A673 (cell line): ENCODE data around the gene CCL17. TPM values are rescaled to one million over a fixed set of nuclear protein-coding genes. Genes with fewer than 3 reads are reported as not detected.

Source experiments
- BruUV-seq: library from RNA; stranded (reverse); fragments of 400-500 nt; replicated peaks from 2 replicates; lab custom pipeline; 2021; lab: Mats Ljungman, UMichigan
- CTCF ChIA-PET: fragments of 300-600 bp; sonication (Branson Sonifier 250); formaldehyde crosslinking; loops from one replicate; lab custom pipeline; 2022; ENCODE audit warnings: antibody characterized with exemption; lab: Charles Lee
- POLR2A ChIA-PET: fragments of 300-600 bp; sonication (Branson Sonifier 250); formaldehyde crosslinking; loops from one replicate; lab custom pipeline; 2022; ENCODE audit warnings: antibody characterized with exemption; ENCODE audit not compliant: low non-redundant PET; lab: Charles Lee
- DNase-seq: peaks from one replicate; pipeline ENCODE4 v3.0.0-alpha.2; 2015; ENCODE audit warnings: low spot score
- H3K27ac ChIP-seq: fragments of 200-600 bp; sonication (generic); 2 replicates; pipeline ENCODE4 v1.5.1; 2016; ENCODE audit warnings: mixed run types, low read depth, mild to moderate bottlenecking, mixed read lengths, antibody characterized with exemption, low read length; ENCODE audit not compliant: poor library complexity, severe bottlenecking
- H3K27me3 ChIP-seq: fragments of 200-600 bp; sonication (generic); replicated peaks from 2 replicates; pipeline ENCODE4 v1.6.1; 2017; ENCODE audit warnings: mixed run types, low read depth, mild to moderate bottlenecking, mixed read lengths, antibody characterized with exemption, low read length; ENCODE audit not compliant: insufficient read depth, poor library complexity
- H3K36me3 ChIP-seq: fragments of 200-600 bp; sonication (generic); 2 replicates; pipeline ENCODE4 v1.6.1; 2016; ENCODE audit warnings: mixed run types, mild to moderate bottlenecking, mixed read lengths, antibody characterized with exemption, low read length; ENCODE audit not compliant: insufficient read depth, poor library complexity, severe bottlenecking
- H3K4me1 ChIP-seq: fragments of 200-600 bp; sonication (generic); 2 replicates; pipeline ENCODE4 v1.6.1; 2017; ENCODE audit warnings: mixed run types, mild to moderate bottlenecking, mixed read lengths, antibody characterized with exemption, low read length; ENCODE audit not compliant: insufficient read depth, poor library complexity, severe bottlenecking
- H3K4me3 ChIP-seq: fragments of 200-600 bp; sonication (generic); 2 replicates; pipeline ENCODE4 v1.5.1; 2016; ENCODE audit warnings: low read depth, mixed run types, mild to moderate bottlenecking, mixed read lengths, low read length; ENCODE audit not compliant: poor library complexity, severe bottlenecking
- H3K9me3 ChIP-seq: fragments of 200-600 bp; sonication (generic); 2 replicates; pipeline ENCODE4 v1.6.1; 2016; ENCODE audit warnings: mixed run types, low read depth, mild to moderate bottlenecking, mixed read lengths, antibody characterized with exemption, low read length; ENCODE audit not compliant: poor library complexity, severe bottlenecking
- EZH2 ChIP-seq: fragments of 200-600 bp; sonication (generic); IDR thresholded peaks from 2 replicates; pipeline ENCODE4 v1.6.1; 2017; ENCODE audit warnings: borderline replicate concordance, low read depth, mild to moderate bottlenecking, mixed read lengths, antibody characterized with exemption, low read length; ENCODE audit not compliant: poor library complexity, severe bottlenecking
- intact Hi-C: fragments of 100-400 bp; cut with micrococcal nuclease; formaldehyde crosslinking; loops from one replicate; pipeline ENCODE4 v1.10.0; 2022; ENCODE audit not compliant: unreplicated experiment
- total RNA-seq: library from RNA; stranded (reverse); gene quantifications from 2 replicates; pipeline ENCODE4 v1.2.3, GENCODE V29; 2021
- TF ChIP-seq, protein P1 (sequence below): fragments of 300-800, 200-600 bp; sonication (generic); conservative IDR thresholded peaks from 2 replicates; pipeline ENCODE4 v1.5.1; 2017; ENCODE audit warnings: low read depth, mild to moderate bottlenecking, antibody characterized with exemption, low read length, moderate library complexity, mixed read lengths

The CCL17 gene
- total RNA-seq, 1 experiment from 2014 or later: not detected

GRCh38 chr16:57462978-57463362 is 58.4 kb downstream of the CCL17 start:
- peaks cover 61% of the 10 kb centered on the region for H3K36me3 ChIP-seq
- TF ChIP-seq EZH2: no peak
- TF ChIP-seq, protein P1, sequence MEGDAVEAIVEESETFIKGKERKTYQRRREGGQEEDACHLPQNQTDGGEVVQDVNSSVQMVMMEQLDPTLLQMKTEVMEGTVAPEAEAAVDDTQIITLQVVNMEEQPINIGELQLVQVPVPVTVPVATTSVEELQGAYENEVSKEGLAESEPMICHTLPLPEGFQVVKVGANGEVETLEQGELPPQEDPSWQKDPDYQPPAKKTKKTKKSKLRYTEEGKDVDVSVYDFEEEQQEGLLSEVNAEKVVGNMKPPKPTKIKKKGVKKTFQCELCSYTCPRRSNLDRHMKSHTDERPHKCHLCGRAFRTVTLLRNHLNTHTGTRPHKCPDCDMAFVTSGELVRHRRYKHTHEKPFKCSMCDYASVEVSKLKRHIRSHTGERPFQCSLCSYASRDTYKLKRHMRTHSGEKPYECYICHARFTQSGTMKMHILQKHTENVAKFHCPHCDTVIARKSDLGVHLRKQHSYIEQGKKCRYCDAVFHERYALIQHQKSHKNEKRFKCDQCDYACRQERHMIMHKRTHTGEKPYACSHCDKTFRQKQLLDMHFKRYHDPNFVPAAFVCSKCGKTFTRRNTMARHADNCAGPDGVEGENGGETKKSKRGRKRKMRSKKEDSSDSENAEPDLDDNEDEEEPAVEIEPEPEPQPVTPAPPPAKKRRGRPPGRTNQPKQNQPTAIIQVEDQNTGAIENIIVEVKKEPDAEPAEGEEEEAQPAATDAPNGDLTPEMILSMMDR: no peak
- BruUV-seq: no TSS peak
- DNase-seq: no peak
- H3K27me3 ChIP-seq: no peaks in the 10 kb centered on the region
- no peaks in the 10 kb centered on the region for H3K9me3 ChIP-seq
- peak overlapping the region; percentile 93 for H3K4me3 ChIP-seq
- no peaks in the 10 kb centered on the region for H3K4me1 ChIP-seq
- POLR2A ChIA-PET: no interaction called here
- intact Hi-C loops: loop anchor here (2.0 kb wide), 1 partner anchor 56 kb away; no protein-coding TSS in a partner anchor
- CTCF ChIA-PET: interaction anchor here (0.6 to 1.2 kb wide), 4 partner anchors 10 to 74 kb away, joined by 3 to 5 read pairs (median 4); no protein-coding TSS in a partner anchor
- peak overlapping the region; percentile 73 for H3K27ac ChIP-seq

- intact Hi-C loops: no loop called here
- no TSS peak for BruUV-seq
- Histone ChIP-seq H3K4me3 (no peak overlapping the region), H3K27me3 (no peaks in the 10 kb centered on the region), H3K36me3 (peaks cover 67% of the 10 kb centered on the region), H3K4me1 (no peaks in the 10 kb centered on the region), H3K27ac (no peak overlapping the region), H3K9me3 (no peaks in the 10 kb centered on the region)
- ChIA-PET POLR2A (no interaction called here), CTCF (no interaction called here)
- TF ChIP-seq, protein P1: no peak
- TF ChIP-seq EZH2: no peak
- DNase-seq: no peak
Observed at GRCh38 chr16:57464523-57464922, 60.0 kb downstream of the CCL17 start.

Other genes with a start within 250 kb of the CCL17 start
- 128 and 133 TPM in 2 replicates for gene PSME3IP1, start 218.7 kb upstream of the CCL17 start, total RNA-seq
- 45.6 and 47.6 TPM in 2 replicates for gene RSPRY1, start 218.4 kb upstream of the CCL17 start, total RNA-seq
- 33.1 and 35.1 TPM in 2 replicates for gene ARL2BP, start 159.5 kb upstream of the CCL17 start, total RNA-seq
- 1.1 and 1.5 TPM in 2 replicates for gene PLLP, start 120.1 kb upstream of the CCL17 start, total RNA-seq
- gene CCL22, start 46.0 kb upstream of the CCL17 start, total RNA-seq: not detected in 2 replicates
- 0.15 TPM in 1 of 2 replicates, not detected in the other for gene CX3CL1, start 32.3 kb upstream of the CCL17 start, total RNA-seq
- gene CIAPIN1, start 42.6 kb downstream of the CCL17 start, total RNA-seq: 95.1 and 96.9 TPM in 2 replicates
- 65.6 and 69.7 TPM in 2 replicates for gene COQ9, start 42.7 kb downstream of the CCL17 start, total RNA-seq
- 96.2 and 110 TPM in 2 replicates for gene POLR2C, start 57.9 kb downstream of the CCL17 start, total RNA-seq
- gene DOK4, start 81.7 kb downstream of the CCL17 start, total RNA-seq: 14.3 and 19.0 TPM in 2 replicates
- gene CCDC102A, start 131.8 kb downstream of the CCL17 start, total RNA-seq: 10.1 and 10.3 TPM in 2 replicates
- gene ADGRG5, start 137.9 kb downstream of the CCL17 start, total RNA-seq: not detected in 2 replicates
- 0.75 and 1.0 TPM in 2 replicates for gene ADGRG1, start 223.9 kb downstream of the CCL17 start, total RNA-seq